HepG2 (cell line): ENCODE measurements around the gene RASSF8. TPM values are rescaled to one million over a fixed set of nuclear protein-coding genes. Genes with fewer than 3 reads are reported as not detected.
A peak's percentile ranks its signal among the peaks of the same experiment; 100 is the strongest.

Source experiments
- ATAC-seq: fragments of 200-7000 bp; cut with Tn5 transposase; 3 replicates; pipeline ENCODE4 v1.9.1; 2020; ENCODE audit warnings: mild to moderate bottlenecking, moderate library complexity
- BruUV-seq: library from RNA; stranded (reverse); fragments of 400-500 nt; replicated peaks from 2 replicates; lab custom pipeline; 2021; lab: Mats Ljungman, UMichigan
- CTCF ChIA-PET: fragments of 300-600 bp; formaldehyde crosslinking; extraction: SDS; loops from one replicate; lab custom pipeline; 2021; ENCODE audit warnings: low total read pairs, inconsistent platforms, low intra/inter-chr PET ratio; lab: Yijun Ruan, JAX
- POLR2A ChIA-PET: fragments of 350-600 bp; sonication (Branson Sonifier 250); formaldehyde crosslinking; loops from one replicate; lab custom pipeline; 2020; ENCODE audit warnings: antibody characterized with exemption, inconsistent platforms; lab: Yijun Ruan, JAX
- DNase-seq: peaks from one replicate; pipeline ENCODE4 v3.0.0-alpha.2; 2015; ENCODE audit warnings: low spot score
- FAIRE-seq: peaks from 3 replicates; lab custom pipeline; 2011; peaks lifted over from hg19 to GRCh38; lab: Jason Lieb, UNC
- H2AFZ ChIP-seq: one replicate; pipeline ENCODE4 v1.6.1; 2011; ENCODE audit warnings: low read length, inconsistent platforms
- H3K27ac ChIP-seq: fragments of 300-600 bp; 3 replicates; pipeline ENCODE4 v1.8.0; 2011; ENCODE audit warnings: mixed run types, mild to moderate bottlenecking, mixed read lengths, low read length, inconsistent platforms; ENCODE audit not compliant: insufficient read depth; ENCODE audit errors: extremely low read length
- H3K27me3 ChIP-seq, 2 experiments: fragments of 200-600 bp in 1 of 2; 2 replicates in 1 of 2; 3 replicates in 1 of 2; pipeline versions ENCODE4 v1.6.0 to v1.8.0; 2011; ENCODE audit warnings: low read length in 2 of 2, mild to moderate bottlenecking in 2 of 2, moderate library complexity in 2 of 2, inconsistent platforms in 1 of 2; ENCODE audit not compliant: insufficient read depth in 2 of 2, control insufficient read depth in 1 of 2
- H3K36me3 ChIP-seq, 2 experiments: fragments of 200-600 bp in 1 of 2; replicated peaks in 1 of 2; 2 replicates in 1 of 2; 3 replicates in 1 of 2; pipeline versions ENCODE4 v1.5.1 to v1.8.0; 2011; ENCODE audit warnings: low read length in 2 of 2, inconsistent platforms in 1 of 2; ENCODE audit not compliant: insufficient read depth in 2 of 2, control insufficient read depth in 1 of 2
- H3K4me1 ChIP-seq: 2 replicates; pipeline ENCODE4 v1.5.1; 2012; ENCODE audit warnings: low read length, inconsistent platforms; ENCODE audit not compliant: insufficient read depth
- H3K4me2 ChIP-seq: 2 replicates; pipeline ENCODE4 v1.6.0; 2011; ENCODE audit warnings: low read depth, low read length, inconsistent platforms
- H3K4me3 ChIP-seq, 3 experiments: fragments of 200-600 bp in 1 of 3; sonication (generic), shearing (Covaris generic) in 1 of 3; replicated peaks in 1 of 3; 2 replicates each; pipeline ENCODE4 v1.5.1; 2011 to 2016; ENCODE audit warnings: low read length in 3 of 3, inconsistent platforms in 2 of 3, low read depth in 2 of 3, mild to moderate bottlenecking in 2 of 3, control low read depth in 1 of 3, mixed read lengths in 1 of 3; ENCODE audit not compliant: insufficient read depth in 1 of 3
- H3K79me2 ChIP-seq: one replicate; pipeline ENCODE4 v1.6.1; 2011; ENCODE audit warnings: low read length, inconsistent platforms; ENCODE audit not compliant: insufficient read depth
- H3K9ac ChIP-seq: 2 replicates; pipeline ENCODE4 v1.6.0; 2011; ENCODE audit warnings: mild to moderate bottlenecking, low read depth, low read length, inconsistent platforms; ENCODE audit not compliant: insufficient read depth
- H3K9me3 ChIP-seq: 2 replicates; pipeline ENCODE4 v1.5.1; 2012; ENCODE audit warnings: mild to moderate bottlenecking, low read length
- H4K20me1 ChIP-seq: 2 replicates; pipeline ENCODE4 v1.6.0; 2011; ENCODE audit warnings: inconsistent platforms, mild to moderate bottlenecking, low read length, moderate library complexity; ENCODE audit not compliant: insufficient read depth
- ATAD3A ChIP-seq: sonication (generic); formaldehyde crosslinking; IDR thresholded peaks from 2 replicates; pipeline ENCODE4 v1.4.0; 2020; ENCODE audit warnings: missing genetic modification reagents
- ATF7 ChIP-seq, 2 experiments: fragments of 450-650 bp in 1 of 2; sonication (generic) in 1 of 2; formaldehyde crosslinking in 1 of 2; IDR thresholded peaks; 2 replicates each; pipeline versions ENCODE4 v1.4.0 to v1.6.1; 2016 to 2020; ENCODE audit warnings: antibody characterized with exemption in 1 of 2, mild to moderate bottlenecking in 1 of 2, missing genetic modification reagents in 1 of 2
- CEBPB ChIP-seq: IDR thresholded peaks from 2 replicates; pipeline ENCODE4 v1.6.1; 2011; ENCODE audit warnings: low read depth, low read length, improper control_type of control experiment, borderline replicate concordance
- SNAPC5 ChIP-seq: sonication (generic); formaldehyde crosslinking; IDR thresholded peaks from 2 replicates; pipeline ENCODE4 v1.8.1; 2023; ENCODE audit warnings: mild to moderate bottlenecking, missing genetic modification reagents, borderline replicate concordance
- ZNF207 ChIP-seq: fragments of 450-650 bp; IDR thresholded peaks from 2 replicates; pipeline ENCODE4 v1.6.1; 2016; ENCODE audit warnings: antibody characterized with exemption, borderline replicate concordance
- ZNF800 ChIP-seq: sonication (generic); formaldehyde crosslinking; IDR thresholded peaks from 2 replicates; pipeline ENCODE4 v1.4.0; 2020; ENCODE audit warnings: missing genetic modification reagents
- WGBS: methylation state at CpG from one replicate; pipeline ENCODE4 v1.1.6; 2017; ENCODE audit warnings: low lambda C conversion rate; 5-methylcytosine and 5-hydroxymethylcytosine counted together
- in situ Hi-C: cut with HindIII; loops from 2 replicates; pipeline ENCODE4 v1.10.0; 2017; ENCODE audit warnings: low pct_unique_long_range_greater_than_20kb; ENCODE audit not compliant: extremely low pct_ligation_motif_present
- intact Hi-C: fragments of 100-400 bp; cut with micrococcal nuclease; formaldehyde crosslinking; loops from one replicate; pipeline ENCODE4 v1.10.0; 2022; ENCODE audit not compliant: unreplicated experiment
- polyA plus RNA-seq, 8 experiments: library from polyadenylated mRNA; depleted of rRNA in 3 of 8; stranded (reverse) in 7 of 8; unstranded in 1 of 8; fragments of >200 nt; fragmentation: Illumina TruSeq in 4 of 8; extraction: Trizol in 4 of 8; gene quantifications; 2 replicates each; pipeline versions ENCODE4 v1.2.1 to v1.2.3, GENCODE V29; 2011 to 2016; ENCODE audit warnings: low read depth in 4 of 8, missing spikeins in 1 of 8, mixed read lengths in 1 of 8; ENCODE audit not compliant: insufficient read depth in 1 of 8
- total RNA-seq, 5 experiments: library from RNA; depleted of rRNA; stranded (reverse); fragments of >200 nt; fragmentation: Illumina TruSeq; extraction: Trizol; gene quantifications; 2 replicates each; pipeline ENCODE4 v1.2.3, GENCODE V29; 2016; ENCODE audit warnings: low read depth in 1 of 5

Gene RASSF8
- total and polyA plus RNA-seq, 2 of the 13 experiments (the other 11 are each of a cell fraction or from before 2014, with no cell fraction given) = 0.82 to 9.2 TPM

GRCh38 chr12:26010293-26010821 is 51.9 kb downstream of the RASSF8 start:
- BruUV-seq = no TSS peak
- H4K20me1 ChIP-seq = no peaks in the 10 kb centered on the region
- H3K27ac ChIP-seq = no peak overlapping the region
- H3K36me3 ChIP-seq = no peaks in the 10 kb centered on the region
- in situ Hi-C loops = no loop called here
- WGBS = 20% methylated on average over 6 of the region's 6 CpGs
- H2AFZ ChIP-seq = no peak overlapping the region
- no peak overlapping the region for H3K9ac ChIP-seq
- no peak overlapping the region for H3K4me3 ChIP-seq
- FAIRE-seq (no peak), DNase-seq (no peak), ATAC-seq (no peak)
- H3K79me2 ChIP-seq = no peaks in the 10 kb centered on the region
- no peaks in the 10 kb centered on the region for H3K4me1 ChIP-seq
- H3K4me2 ChIP-seq = no peak overlapping the region
- TF ChIP-seq ATAD3A (CRISPR knock-in tag) (no peak), ZNF207 (no peak), SNAPC5 (no peak)
- intact Hi-C loops = no loop called here
- ChIA-PET POLR2A (no interaction called here), CTCF (no interaction called here)
- H3K27me3 ChIP-seq = no peaks in the 10 kb centered on the region
- H3K9me3 ChIP-seq = no peaks in the 10 kb centered on the region

GRCh38 chr12:26011099-26011498 is 52.6 kb downstream of the RASSF8 start:
- intact Hi-C loops = no loop called here
- no peak overlapping the region for H3K4me2 ChIP-seq
- ATAC-seq = no peak
- no peak for TF ChIP-seq ATF7 (IDR thresholded peaks at IDR 0.05)
- TF ChIP-seq ATF7 (CRISPR knock-in tag; IDR thresholded peaks at IDR 0.05) = no peak
- TF ChIP-seq ZNF800 (CRISPR knock-in tag) = no peak
- 0 out of 2 replicates have a peak, but pooled peaks have one; percentile 7 for TF ChIP-seq CEBPB
- TF ChIP-seq, all 625 proteins: peak for 1
- in situ Hi-C loops = no loop called here
- no peak overlapping the region for H3K9ac ChIP-seq
- no peaks in the 10 kb centered on the region for H3K9me3 ChIP-seq
- H3K4me1 ChIP-seq = no peaks in the 10 kb centered on the region
- no TSS peak for BruUV-seq
- DNase-seq (no peak), FAIRE-seq (no peak)
- H3K4me3 ChIP-seq = no peak overlapping the region
- H3K27me3 ChIP-seq = no peaks in the 10 kb centered on the region
- H3K36me3 ChIP-seq = no peaks in the 10 kb centered on the region
- no peak overlapping the region for H3K27ac ChIP-seq
- H3K79me2 ChIP-seq = no peaks in the 10 kb centered on the region
- H4K20me1 ChIP-seq = no peaks in the 10 kb centered on the region
- POLR2A ChIA-PET = no interaction called here
- H2AFZ ChIP-seq = no peak overlapping the region
- WGBS = 0% methylated on average over 2 of the region's 2 CpGs
- CTCF ChIA-PET = no interaction called here
